Measurements from ENCODE around the gene MCM5. TPM values are rescaled to one million over a fixed set of nuclear protein-coding genes. Genes with fewer than 3 reads are reported as not detected.

Gene MCM5
- total and polyA plus RNA-seq, 2 of the 13 experiments (the other 11 are each of a cell fraction or from before 2014, with no cell fraction given), result 40.2 to 93.5 TPM

GRCh38 chr22:35357883-35358621 lies 41.9 kb upstream of the MCM5 start:
- H3K27ac ChIP-seq (ENCODE audit: extremely low read length, insufficient read depth, low read length), result no peak overlapping the region
- H4K20me1 ChIP-seq (ENCODE audit: insufficient read depth, low read length), result no peaks in the 10 kb centered on the region
- intact Hi-C loops (cut with micrococcal nuclease; ENCODE audit: unreplicated experiment) (no loop called here), in situ Hi-C loops (cut with HindIII; ENCODE audit: extremely low pct_ligation_motif_present, low pct_unique_long_range_greater_than_20kb) (no loop called here)
- H3K9ac ChIP-seq (ENCODE audit: insufficient read depth, low read depth, low read length), result no peak overlapping the region
- no peak overlapping the region for H3K4me3 ChIP-seq (replicated peaks in 1 of 3; ENCODE audit: insufficient read depth in 1 of 3, low read depth in 2 of 3, low read length in 3 of 3)
- H3K4me2 ChIP-seq (ENCODE audit: low read depth, low read length), result no peak overlapping the region
- no peaks in the 10 kb centered on the region for H3K79me2 ChIP-seq (ENCODE audit: insufficient read depth, low read length)
- BruUV-seq (replicated peaks), result no TSS peak
- peaks cover 80% of the 10 kb centered on the region for H3K4me1 ChIP-seq (ENCODE audit: insufficient read depth, low read length)
- no peaks in the 10 kb centered on the region for H3K36me3 ChIP-seq (replicated peaks in 1 of 2; ENCODE audit: control insufficient read depth in 1 of 2, insufficient read depth in 2 of 2, low read length in 2 of 2)
- no peak overlapping the region for H2AFZ ChIP-seq (ENCODE audit: low read length)
- 55% methylated on average over 6 of the region's 6 CpGs for WGBS (ENCODE audit: low lambda C conversion rate)
- TF ChIP-seq ZMYM3 (CRISPR knock-in tag; IDR thresholded peaks at IDR 0.05) (peak; percentile 36; the same call in 1 of the 2 replicates), RXRA (CRISPR knock-in tag; IDR thresholded peaks at IDR 0.05) (no peak)
- POLR2A ChIA-PET, result no interaction called here
- H3K9me3 ChIP-seq (ENCODE audit: low read length), result no peaks in the 10 kb centered on the region
- ATAC-seq (no peak), DNase-seq (ENCODE audit: low spot score) (no peak), FAIRE-seq (no peak)
- H3K27me3 ChIP-seq (ENCODE audit: control insufficient read depth in 1 of 2, insufficient read depth in 2 of 2, low read length in 2 of 2), result no peaks in the 10 kb centered on the region; a peak in 2 of 5 replicates
- CTCF ChIA-PET (ENCODE audit: low intra/inter-chr PET ratio, low total read pairs), result no interaction called here

- in situ Hi-C loops (cut with HindIII; ENCODE audit: extremely low pct_ligation_motif_present, low pct_unique_long_range_greater_than_20kb) (no loop called here), intact Hi-C loops (cut with micrococcal nuclease; ENCODE audit: unreplicated experiment) (no loop called here)
- no peak overlapping the region for H2AFZ ChIP-seq (ENCODE audit: low read length)
- H3K9me3 ChIP-seq (ENCODE audit: low read length), result no peaks in the 10 kb centered on the region
- H3K4me1 ChIP-seq (ENCODE audit: insufficient read depth, low read length), result peaks cover 83% of the 10 kb centered on the region
- 27% methylated on average over 9 of the region's 9 CpGs for WGBS (ENCODE audit: low lambda C conversion rate)
- H3K27me3 ChIP-seq (ENCODE audit: control insufficient read depth in 1 of 2, insufficient read depth in 2 of 2, low read length in 2 of 2), result no peaks in the 10 kb centered on the region; a peak in 2 of 5 replicates
- TF ChIP-seq THRA (CRISPR knock-in tag; IDR thresholded peaks at IDR 0.05; ENCODE audit: borderline replicate concordance) (peak; percentile 60; the same call in 1 of the 2 replicates), RXRA (CRISPR knock-in tag; IDR thresholded peaks at IDR 0.05) (0 out of 2 replicates have a peak, but pooled peaks have one; percentile 22), ZNF782 (CRISPR knock-in tag; IDR thresholded peaks at IDR 0.05; ENCODE audit: borderline replicate concordance) (no peak), ZNF510 (CRISPR knock-in tag; IDR thresholded peaks at IDR 0.05; ENCODE audit: low read depth) (no peak), ZKSCAN1 (IDR thresholded peaks at IDR 0.05; ENCODE audit: low read length) (peak; percentile 89), FOSL2 (CRISPR knock-in tag; IDR thresholded peaks at IDR 0.05) (peak; percentile 63), SALL1 (CRISPR knock-in tag; IDR thresholded peaks at IDR 0.05) (0 out of 2 replicates have a peak, but pooled peaks have one; percentile 9)
- FAIRE-seq, result no peak
- no peak overlapping the region for H3K9ac ChIP-seq (ENCODE audit: insufficient read depth, low read depth, low read length)
- BruUV-seq (replicated peaks), result no TSS peak
- H3K36me3 ChIP-seq (replicated peaks in 1 of 2; ENCODE audit: control insufficient read depth in 1 of 2, insufficient read depth in 2 of 2, low read length in 2 of 2), result no peaks in the 10 kb centered on the region
- ChIA-PET CTCF (ENCODE audit: low intra/inter-chr PET ratio, low total read pairs) (no interaction called here), POLR2A (no interaction called here)
- no peaks in the 10 kb centered on the region for H3K79me2 ChIP-seq (ENCODE audit: insufficient read depth, low read length)
- ATAC-seq, result peak; percentile 43
- no peaks in the 10 kb centered on the region for H4K20me1 ChIP-seq (ENCODE audit: insufficient read depth, low read length)
- DNase-seq (ENCODE audit: low spot score), result no peak
- H3K4me3 ChIP-seq (replicated peaks in 1 of 3; ENCODE audit: insufficient read depth in 1 of 3, low read depth in 2 of 3, low read length in 3 of 3), result peak overlapping the region in 1 of 3 experiments; percentile 19; a peak in 1 of 6 replicates
- H3K27ac ChIP-seq (ENCODE audit: extremely low read length, insufficient read depth, low read length), result no peak overlapping the region
- peak overlapping the region; percentile 32; the same call in 1 of the 2 replicates for H3K4me2 ChIP-seq (ENCODE audit: low read depth, low read length)
Observed at GRCh38 chr22:35359380-35360065, 40.4 kb upstream of the MCM5 start.

All from HepG2 (cell line).